HG03460 (cell line): Measurements from ENCODE around the gene CRABP2.

Source experiments
- ATAC-seq: cut with Tn5 transposase; IDR thresholded peaks from one replicate; pipeline ENCODE4 v1.9.1; 2021; ENCODE audit not compliant: unreplicated experiment

CRABP2 gene

GRCh38 chr1:156709757-156710489 is 4.5 kb upstream of the CRABP2 start:
- ATAC-seq: no peak

GRCh38 chr1:156709031-156709430 is 3.6 kb upstream of the CRABP2 start:
- no peak for ATAC-seq

GRCh38 chr1:156708218-156708661 is 2.9 kb upstream of the CRABP2 start:
- ATAC-seq: no peak

DNA sequence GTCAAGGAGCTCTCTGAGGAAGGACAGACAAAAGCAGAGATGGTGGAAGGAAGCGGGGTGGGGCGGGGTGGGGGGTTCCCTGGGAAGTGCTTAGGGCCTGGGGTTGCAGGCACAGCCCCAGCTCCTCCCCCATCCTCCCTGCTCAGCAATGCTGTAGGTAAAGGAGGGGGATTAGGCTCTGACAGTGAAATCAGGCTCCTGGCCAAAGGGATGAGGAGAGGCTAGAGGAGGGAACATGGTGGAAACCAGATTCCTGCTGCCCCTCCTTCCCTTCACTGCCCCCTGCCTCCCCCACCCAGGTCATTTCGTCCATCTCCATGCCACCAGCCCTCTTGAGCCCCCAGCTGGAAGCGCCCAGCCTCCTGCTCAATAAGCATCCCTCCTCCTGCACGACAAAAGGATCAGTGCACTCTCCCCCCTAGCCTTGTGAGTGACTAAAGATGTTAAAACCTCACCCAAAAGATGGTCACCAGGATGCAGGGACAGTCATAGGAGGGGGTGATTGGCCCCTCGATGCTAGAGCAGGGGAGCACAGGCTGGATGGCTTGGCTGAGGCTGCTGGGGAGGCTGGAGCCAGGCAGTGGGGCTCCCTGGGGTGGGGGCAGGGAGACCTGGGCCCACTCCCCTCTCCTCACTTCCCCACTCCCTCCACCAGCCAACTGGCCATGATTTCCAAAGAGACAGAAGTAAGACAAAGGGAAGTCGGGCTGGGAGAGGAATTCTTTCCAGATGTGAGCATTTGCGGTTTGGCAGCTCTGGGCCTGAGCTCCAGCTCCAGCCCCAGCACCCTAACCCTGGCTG is 2.2 kb upstream of the CRABP2 start:
- no peak for ATAC-seq

- ATAC-seq: no peak
Observed at GRCh38 chr1:156706657-156707416, 1.5 kb upstream of the CRABP2 start.

- no peak for ATAC-seq
Observed at GRCh38 chr1:156705918-156706656, 704 bp upstream of the CRABP2 start.

GRCh38 chr1:156704930-156705320 is 458 bp downstream of the CRABP2 start:
- ATAC-seq: no peak

- no peak for ATAC-seq
Observed at GRCh38 chr1:156704166-156704711, 1.1 kb downstream of the CRABP2 start.

- ATAC-seq: no peak
Observed at GRCh38 chr1:156703741-156704140, 1.6 kb downstream of the CRABP2 start.

DNA sequence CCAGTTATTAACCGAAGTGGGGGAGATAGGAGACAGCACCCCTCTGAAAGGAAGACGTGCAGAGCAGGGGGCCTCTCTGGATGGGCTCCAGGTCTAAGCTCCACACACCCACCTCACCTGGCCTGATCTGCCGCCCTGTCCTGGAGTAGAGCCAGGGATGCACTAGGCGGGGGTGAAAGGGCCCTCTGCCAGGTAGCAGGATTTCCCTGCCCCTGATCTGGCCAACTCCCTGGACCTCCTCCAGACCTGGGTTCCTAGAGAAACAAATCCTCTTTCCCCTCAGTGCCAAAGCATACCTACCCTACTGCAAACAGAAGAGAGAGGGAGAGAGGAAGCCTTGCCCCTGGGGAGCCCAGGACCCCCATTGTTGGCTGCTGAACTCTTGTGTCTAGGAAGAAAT is 2.0 kb downstream of the CRABP2 start:
- ATAC-seq: no peak

DNA sequence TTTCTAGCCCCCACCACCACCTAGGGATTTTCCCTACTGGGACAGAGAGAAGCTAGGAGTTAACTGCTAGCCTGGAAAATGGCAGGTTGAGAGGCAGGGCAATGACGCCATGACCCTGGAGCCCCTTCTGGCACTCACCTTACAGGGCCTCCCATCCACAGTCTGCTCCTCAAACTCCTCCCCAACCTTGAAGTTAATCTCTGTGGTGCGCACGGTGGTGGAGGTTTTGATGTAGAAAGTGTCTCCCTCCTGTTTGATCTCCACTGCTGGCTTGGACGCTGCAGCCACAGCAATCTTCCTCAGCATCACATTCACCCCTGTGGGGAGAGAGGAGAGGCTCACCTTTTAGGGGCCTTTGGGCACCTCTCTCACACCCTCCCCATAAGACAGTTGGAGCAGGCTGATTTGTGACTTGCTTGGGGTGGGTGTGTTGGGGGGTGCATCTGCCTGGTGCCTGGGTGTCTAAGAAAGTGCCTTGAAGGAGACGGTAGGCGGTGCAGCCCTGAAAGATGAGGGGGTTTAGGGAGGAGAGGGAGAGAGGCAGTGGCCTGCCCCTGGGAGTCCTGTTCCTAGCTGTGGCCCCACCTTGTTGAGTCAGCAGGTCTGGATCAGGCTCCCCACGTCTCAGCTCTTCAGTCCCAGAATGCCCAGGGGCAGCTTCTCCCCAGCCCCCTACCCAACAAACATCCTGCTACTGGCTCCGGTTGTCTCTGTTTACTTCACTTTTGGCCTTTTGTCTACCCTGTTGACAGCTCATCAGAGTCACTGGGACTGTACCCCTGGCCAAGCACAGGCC is 4.4 kb downstream of the CRABP2 start:
- no peak for ATAC-seq

DNA sequence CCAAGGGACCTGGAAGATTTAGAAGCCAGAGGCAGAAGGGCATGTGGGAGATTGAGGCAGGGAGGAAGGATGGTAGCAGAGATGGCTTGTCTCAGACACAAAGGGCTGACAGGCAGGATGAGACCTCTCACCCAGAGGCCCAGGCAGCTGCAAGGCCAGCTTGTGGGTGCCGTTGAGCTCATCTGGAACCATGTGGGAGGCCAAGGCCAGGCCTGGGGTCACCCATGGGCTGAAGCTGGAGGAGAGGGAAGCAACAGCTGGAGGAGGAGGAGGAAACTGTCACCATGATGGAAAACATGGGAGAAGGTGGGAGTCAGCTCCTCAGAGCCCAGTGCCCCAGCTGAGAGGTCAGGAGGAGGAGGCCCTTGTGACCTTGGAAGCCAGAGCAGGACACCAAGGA is 6.4 kb downstream of the CRABP2 start:
- ATAC-seq: no peak

DNA sequence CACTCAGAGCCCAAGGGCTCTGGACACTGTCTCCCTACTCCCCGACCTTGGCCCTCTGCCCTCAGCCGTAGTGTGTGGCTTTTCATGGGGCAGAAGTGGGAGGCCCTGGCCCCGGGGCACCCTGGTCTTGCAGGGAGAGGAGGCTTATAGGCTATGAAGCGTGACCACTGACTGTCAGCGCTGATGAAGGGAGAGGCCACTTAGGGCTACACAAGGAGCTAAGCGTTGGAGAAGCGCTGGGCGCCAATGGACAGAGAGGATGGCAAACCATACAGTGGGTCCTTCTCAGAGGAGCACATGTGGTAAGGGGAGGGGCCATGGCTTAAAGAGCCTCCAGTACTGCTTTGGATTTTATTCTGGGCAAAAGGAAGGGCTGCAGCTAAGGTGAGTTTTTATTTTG is 7.9 kb downstream of the CRABP2 start:
- ATAC-seq: no peak

DNA sequence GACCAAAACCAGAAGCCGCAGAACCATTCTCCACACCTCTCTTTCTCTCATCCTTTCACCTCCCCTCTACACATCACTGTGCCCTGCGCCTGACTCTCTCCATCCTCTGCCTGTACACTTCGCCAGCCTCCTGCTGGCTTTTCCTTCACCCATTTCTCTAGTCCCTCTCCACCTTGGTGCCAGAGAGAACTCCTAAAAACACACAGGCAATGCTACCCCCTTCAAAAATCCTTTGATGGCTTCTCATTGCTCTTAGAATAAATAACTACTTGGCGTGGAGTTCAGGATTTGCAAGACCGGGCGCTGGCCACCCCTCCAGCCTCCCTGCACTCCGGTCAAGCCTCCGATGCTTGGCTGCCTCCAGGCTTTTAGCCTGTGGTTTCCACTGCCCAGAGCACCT is 8.6 kb downstream of the CRABP2 start:
- no peak for ATAC-seq

DNA sequence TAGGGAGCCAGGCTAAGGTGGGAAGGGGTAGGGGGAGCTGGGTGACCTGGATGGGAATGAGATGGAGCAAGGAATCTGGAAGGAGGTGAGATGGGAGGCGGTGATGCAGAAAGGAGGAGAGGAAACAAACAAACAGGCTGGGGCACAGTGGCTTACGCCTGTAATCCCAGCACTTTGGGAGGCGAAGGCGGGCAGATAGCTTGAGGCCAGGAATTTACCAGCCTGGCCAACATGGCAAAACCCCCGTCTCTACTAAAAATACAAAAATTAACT is 10.8 kb downstream of the CRABP2 start:
- ATAC-seq: no peak

- ATAC-seq: no peak
Observed at GRCh38 chr1:156693848-156694689, 11.3 kb downstream of the CRABP2 start.

DNA sequence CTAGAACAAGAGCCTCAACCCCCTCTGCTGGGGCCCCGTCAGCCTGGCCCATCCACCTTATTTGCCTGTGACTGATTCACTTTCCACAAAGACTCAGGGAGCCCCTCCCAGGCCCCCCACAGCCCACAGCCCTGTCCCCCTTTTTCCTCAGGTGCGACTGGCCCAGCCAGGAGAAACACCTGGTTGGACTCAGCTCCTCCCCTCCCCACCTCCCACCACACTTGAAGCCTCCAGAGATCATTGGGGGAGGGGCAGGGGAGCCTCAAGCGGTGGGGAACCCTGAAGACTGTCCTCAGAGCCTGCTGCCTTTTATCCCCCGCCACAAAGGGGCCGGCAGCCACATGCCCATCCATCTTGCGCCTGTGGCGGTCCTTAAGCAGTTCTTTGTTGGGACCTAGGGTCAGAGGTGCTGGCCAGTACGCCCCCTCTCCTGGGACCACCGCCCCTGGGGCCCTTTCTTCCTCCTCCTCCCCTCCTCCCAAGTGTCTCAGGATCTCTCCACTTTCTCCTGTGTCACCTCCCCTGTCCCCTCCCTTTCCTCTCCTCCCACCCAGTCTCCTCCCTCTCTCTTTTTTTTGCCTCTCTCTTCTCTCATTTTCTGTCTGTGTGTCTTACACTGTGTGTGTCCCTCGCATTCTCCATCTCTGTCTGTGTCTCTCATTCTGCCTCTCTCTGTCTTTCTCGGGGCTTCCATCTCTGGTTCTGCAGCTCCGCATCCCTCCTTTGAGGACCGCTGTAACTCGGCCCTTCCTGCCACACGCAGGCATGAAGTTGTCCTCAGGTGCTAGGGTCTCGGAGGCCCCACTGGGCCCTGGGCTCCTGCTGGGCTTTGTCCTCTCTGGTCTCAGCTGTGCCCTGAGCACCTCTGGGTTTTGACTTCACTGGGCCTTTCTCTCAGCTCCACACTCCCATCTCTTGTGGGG is 12.2 kb downstream of the CRABP2 start:
- ATAC-seq: no peak

- no peak for ATAC-seq
Observed at GRCh38 chr1:156692441-156692924, 12.9 kb downstream of the CRABP2 start.
